ENCODE results near the gene PRF1.

The PRF1 gene

DNA sequence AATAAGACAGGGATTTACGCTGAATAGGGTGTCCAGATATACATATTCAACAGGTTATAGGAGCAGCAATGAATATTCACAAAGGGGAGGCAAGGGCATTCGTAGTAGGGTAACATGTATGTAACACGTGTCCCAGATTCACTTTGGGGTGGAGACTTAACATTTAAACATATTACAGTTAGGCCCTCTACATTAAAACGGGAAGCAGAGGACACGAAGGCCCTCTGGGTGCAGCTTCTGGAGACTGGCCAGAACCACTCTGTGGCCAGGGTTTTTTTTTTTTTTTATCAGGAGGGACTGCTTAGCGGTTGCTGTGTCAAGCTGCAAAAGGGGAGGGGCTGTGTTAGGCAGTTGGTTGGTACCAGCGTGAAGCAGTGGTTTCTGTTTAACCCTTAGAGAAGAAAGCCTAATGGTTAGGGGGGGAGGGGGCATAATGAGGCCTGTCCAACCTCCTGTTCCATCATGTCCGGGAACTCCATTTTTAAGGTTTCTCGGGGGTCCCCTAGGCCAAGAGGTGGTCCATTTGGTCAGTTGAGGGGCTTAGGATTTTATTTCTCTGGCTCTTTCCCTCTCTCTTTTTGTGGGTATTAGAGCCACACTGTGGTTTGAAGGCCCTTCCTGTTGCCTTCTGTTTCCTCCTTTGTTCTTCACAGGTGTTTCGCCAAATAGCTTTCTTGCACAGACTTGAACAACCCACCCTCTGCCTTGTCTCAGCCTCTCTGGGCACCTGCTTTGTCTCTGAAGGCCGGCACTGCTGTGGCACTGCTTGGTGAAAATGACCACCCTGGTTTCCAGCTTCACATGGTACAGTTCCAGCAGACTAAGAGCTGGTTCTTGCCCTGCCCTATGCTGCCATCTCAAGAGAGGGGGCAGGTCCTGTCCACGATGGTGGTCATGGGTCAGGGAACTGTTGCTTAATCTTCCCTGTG is 26.4 kb downstream of the PRF1 start:
- DNase-seq = no peak

DNA sequence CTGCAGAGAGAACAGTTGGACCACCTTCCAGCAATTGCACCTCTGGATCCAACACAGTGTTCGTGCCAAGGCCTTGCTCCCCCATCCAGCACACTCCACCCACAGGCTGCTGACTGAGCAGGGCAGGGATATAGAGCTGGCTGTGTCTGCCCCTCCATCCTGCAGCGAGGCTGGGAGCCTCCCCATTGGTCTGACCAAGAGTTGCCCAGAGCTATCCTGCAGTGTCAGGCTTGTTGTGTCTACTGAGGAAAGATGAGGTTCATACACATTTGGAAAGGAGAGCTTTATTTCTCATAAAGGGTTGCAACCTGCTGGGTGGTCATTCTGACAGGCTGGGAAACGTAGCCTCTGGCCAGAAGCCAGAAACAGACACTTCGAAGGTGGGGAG is 27.1 kb downstream of the PRF1 start:
- no peak for DNase-seq

- no peak for DNase-seq
Measured at GRCh38 chr10:70573599-70574506, 28.7 kb downstream of the PRF1 start.

DNA sequence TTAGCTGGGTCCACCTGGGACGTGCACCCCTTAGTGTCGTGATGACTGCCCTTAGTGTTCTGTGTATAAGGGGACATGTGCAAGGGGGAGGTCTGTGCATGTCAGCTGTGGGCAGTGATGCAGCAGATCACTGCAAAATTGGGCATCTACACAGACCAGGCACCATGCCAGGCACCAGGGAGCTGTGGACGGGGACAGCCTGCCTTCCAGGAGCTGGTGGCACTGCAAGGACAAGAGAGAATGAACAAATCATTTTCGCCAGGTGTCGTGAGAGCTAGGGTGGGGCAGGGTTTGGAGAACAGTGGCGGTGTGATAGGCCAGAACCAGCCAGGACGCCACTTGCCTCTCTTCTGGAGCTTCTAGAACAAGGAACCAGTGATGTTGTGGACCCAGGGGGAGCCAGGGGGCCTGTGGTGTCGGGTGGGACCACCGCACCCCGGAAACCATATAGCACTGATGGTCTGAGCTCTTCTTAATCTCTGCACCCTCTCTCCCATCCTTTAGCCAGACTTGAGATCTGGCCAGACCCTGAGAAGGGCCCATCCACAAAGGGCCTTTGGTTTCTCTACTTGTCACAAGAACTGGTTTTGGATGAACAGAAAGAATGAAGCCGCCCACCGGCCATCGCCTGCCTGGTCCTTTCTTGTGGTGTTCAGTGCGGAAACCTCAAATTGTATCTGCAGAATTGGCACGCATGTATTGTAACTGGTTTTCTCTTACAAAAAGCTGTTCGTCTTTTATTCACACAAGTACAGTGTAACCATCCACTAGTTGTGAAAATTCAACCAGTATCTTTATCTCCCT is 30.7 kb downstream of the PRF1 start:
- DNase-seq = no peak

DNA sequence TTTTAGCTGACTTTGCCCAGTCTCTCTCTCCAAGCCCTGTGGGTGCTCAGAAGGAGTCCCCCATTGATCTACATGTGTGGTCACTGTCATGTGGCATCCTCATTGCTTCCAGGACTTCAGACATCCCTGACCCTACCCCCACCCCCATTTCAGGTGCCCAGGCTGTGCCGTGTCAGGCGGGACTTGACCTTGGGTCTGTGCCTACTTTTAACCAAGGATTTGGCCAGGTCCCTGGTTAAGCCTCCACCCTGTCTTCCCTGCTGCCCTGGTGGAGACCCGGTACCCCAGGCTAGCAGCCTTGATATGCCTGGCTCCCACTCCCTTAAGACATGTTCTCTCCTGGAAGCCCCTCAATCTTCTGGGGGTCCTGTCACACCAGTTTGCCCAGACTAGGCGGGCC is 31.3 kb downstream of the PRF1 start:
- no peak for DNase-seq

- DNase-seq = no peak
Measured at GRCh38 chr10:70568781-70569495, 33.6 kb downstream of the PRF1 start.

- DNase-seq = no peak
Measured at GRCh38 chr10:70568113-70568512, 34.4 kb downstream of the PRF1 start.

- DNase-seq = no peak
Measured at GRCh38 chr10:70567603-70568002, 34.9 kb downstream of the PRF1 start.

- no peak for DNase-seq
Measured at GRCh38 chr10:70566515-70567290, 35.8 kb downstream of the PRF1 start.

GRCh38 chr10:70565556-70566514 is 36.7 kb downstream of the PRF1 start:
- DNase-seq = no peak

DNA sequence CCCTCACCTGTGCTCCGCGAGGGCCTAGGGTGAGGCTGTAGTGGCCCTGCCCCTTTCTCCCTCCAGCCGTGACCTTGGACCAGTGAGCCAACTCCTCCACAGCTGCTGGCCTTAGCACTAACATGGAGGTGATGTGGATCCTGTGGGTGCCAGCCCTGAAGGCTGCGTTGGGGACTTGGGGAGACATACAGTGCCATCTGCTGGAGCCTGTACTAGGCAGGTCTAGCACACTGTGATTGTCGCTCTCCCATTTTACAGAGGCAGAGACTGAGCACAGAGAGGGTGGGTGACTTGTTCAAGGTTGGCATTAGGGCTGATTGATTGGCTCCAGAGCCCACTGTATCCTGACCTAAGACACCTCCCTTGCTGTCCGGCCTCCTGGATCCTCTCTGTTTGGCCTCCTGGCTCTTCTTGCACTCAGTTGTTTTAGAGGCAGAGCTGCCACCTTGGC is 37.6 kb downstream of the PRF1 start:
- DNase-seq = no peak

- DNase-seq = no peak
Measured at GRCh38 chr10:70564113-70564725, 38.3 kb downstream of the PRF1 start.

GRCh38 chr10:70563230-70563629 is 39.3 kb downstream of the PRF1 start:
- no peak for DNase-seq

DNA sequence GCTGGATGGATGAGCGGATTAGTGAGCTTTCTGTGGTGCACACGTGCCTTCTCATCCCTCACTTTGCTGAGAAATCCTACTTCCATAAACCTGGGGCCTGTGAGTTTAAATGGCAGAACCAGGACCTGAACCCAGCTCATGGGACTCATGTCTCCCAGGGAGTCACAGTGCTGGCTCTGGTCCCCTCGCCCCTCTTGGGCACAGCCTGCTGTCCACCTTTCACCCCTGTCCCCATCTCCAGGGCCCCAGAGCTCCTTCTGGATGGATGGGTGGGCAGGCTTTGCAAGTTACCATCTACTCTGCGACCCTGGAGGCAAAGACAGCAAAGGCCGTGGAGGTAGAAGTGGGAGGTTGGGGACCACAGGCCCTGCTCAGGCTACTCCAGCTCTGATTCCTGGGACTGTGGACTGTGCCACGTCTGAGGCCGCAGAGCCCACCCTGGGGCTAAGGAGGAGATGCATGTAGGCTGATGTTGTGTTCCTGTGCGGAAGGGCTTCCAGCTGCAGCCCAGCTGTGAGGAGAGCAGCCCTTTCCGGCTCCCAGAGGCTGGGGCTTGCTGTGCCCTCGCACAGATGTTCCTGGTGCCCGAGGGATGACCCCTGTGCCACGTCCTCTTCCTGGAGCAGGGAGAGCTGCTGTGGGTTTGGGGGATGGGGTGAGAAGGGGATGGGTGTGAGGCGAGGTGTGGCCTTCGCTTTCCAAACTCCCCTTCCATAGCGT is 40.3 kb downstream of the PRF1 start:
- no peak for DNase-seq

- no peak for DNase-seq
Measured at GRCh38 chr10:70561558-70561957, 41.0 kb downstream of the PRF1 start.

- no peak for DNase-seq
Measured at GRCh38 chr10:70561070-70561469, 41.5 kb downstream of the PRF1 start.

DNA sequence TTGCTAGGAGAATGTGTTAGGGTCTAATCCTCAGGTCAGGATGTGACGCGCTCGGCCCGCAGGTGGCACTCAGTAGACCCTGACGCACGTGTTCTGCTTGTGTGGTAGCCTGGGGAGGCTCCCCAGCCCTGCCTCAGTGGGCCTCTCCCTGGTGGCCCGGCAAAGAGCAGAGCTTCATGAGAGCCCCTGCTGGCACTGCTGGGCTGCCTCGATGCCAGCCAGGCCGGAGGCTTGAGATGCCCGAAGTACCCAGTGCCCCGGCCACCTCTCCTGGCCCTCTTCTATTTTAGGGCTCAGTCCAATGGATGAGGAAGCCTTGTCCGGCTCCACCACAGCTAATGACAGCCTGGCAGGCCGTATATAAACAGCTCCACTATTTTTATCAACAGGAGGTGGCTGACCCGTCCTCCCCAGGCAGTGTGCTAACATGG is 42.0 kb downstream of the PRF1 start:
- DNase-seq = no peak

DNA sequence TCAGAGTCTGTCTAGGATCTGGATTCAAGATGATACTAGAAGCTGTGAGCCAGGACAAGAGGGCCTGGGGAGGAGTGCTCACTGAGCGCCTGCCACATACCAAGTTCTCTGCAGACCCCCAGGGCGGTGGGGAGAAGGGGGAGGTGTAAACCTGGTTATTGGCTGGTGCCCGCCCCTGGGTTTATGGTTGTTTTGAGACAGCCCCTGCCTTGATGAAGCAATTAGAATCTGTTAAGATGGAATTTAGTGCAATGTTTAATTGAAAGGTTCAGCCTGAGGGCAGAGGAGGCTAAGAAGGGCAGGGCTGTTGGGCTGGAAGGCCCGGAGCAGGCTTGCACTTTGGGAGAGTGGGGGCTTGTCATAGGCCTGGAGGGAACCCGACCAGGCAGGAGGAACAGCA is 42.7 kb downstream of the PRF1 start:
- no peak for DNase-seq

Measured in activated CD8-positive, alpha-beta memory T cell treated with anti-CD3 and anti-CD28 coated beads, Interleukin-2, amount 50 U/mL, for 48 hours (primary cell).